ENCODE results near the gene IFNG.
"Not testable (repeated sequence)": the region's sequence is repeated elsewhere in the genome, so short reads cannot be mapped to it uniquely, and the experiment has no call there.

Gene IFNG

GRCh38 chr12:68159681-68160304, at the start of gene IFNG:
TSS of gene IFNG (minus strand) at chr12:68159740. CDS start at chr12:68159615, 125 bp downstream.
- Mint-ChIP-seq H3K4me3 (peak within 1 kb of the TSS; percentile 87), H3K9me3 (no peaks in the 10 kb centered on the region), H3K27ac (peak within 1 kb of the TSS; percentile 82), H3K36me3 (ENCODE audit: low read depth) (peaks cover 37% of the 10 kb centered on the region), H3K27me3 (ENCODE audit: low read depth) (no peaks in the 10 kb centered on the region), H3K4me1 (ENCODE audit: low read depth) (peaks cover 58% of the 10 kb centered on the region)

DNA sequence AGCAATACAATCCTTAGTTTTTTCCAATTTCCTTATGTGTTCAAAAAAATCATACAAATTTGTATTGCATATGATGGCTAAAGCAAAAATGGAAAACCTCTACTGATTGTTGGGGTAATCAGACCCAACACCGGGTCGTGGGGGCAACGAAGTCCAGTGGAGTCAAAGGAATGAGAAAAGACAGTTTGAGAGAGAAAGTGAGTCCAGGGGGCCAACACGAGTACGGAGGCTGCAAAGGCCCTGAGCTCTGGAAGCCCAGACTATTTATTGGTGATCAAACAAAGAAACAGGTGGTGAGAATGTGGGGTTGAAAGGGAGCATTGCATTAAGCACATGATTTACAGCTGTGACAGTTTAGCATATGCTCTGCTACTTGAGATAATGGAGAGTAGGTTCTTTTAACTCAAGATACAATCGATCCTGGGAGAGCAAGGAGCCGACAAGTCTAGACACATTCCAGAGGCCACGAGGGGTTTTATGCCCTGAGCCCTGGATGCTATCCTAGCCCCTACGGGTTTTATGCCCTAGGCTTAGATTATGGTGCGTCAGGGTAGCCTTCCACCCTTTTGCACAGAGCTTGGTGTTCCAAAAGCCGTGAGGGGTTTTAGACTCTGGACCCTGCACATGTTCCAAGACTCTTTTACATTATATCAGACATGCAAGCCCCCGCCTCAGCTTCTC, 49.6 kb upstream of the IFNG start:
- not testable (repeated sequence) for H3K9me3 Mint-ChIP-seq; H3K27me3 Mint-ChIP-seq (ENCODE audit: low read depth); H3K4me3 Mint-ChIP-seq
- Mint-ChIP-seq H3K27ac (peak overlapping the region; percentile 28), H3K4me1 (ENCODE audit: low read depth) (peaks cover 36% of the 10 kb centered on the region), H3K36me3 (ENCODE audit: low read depth) (peaks cover 26% of the 10 kb centered on the region)

- H3K4me1 Mint-ChIP-seq (ENCODE audit: low read depth) = peaks cover 48% of the 10 kb centered on the region
- H3K27me3 Mint-ChIP-seq (ENCODE audit: low read depth) = no peaks in the 10 kb centered on the region
- H3K4me3 Mint-ChIP-seq = no peak overlapping the region
- peaks cover 24% of the 10 kb centered on the region for H3K36me3 Mint-ChIP-seq (ENCODE audit: low read depth)
- no peak overlapping the region for H3K27ac Mint-ChIP-seq
- peaks cover 10% of the 10 kb centered on the region for H3K9me3 Mint-ChIP-seq
Observed at GRCh38 chr12:68207276-68207675, 47.7 kb upstream of the IFNG start.

DNA sequence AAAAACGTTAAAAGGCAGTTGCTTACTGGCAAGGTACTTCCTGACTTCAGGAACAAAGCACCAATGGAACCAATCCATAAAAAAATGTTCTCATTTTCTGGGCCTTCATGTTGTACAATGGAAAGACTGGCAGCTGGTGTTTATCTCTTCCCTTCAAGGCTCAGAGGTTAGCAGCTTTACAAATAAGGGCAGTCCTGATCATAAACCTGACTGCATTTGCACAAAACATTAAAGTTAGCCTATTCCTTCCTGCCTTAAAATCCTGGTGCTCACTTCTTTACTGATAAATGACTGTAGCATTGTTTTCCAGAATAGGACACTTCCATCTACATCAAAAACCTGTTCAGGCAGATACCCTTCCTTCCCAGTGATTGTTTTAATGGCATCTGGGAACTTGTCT, 46.9 kb upstream of the IFNG start:
- Mint-ChIP-seq H3K27me3 (ENCODE audit: low read depth) (no peaks in the 10 kb centered on the region), H3K4me3 (no peak overlapping the region), H3K36me3 (ENCODE audit: low read depth) (peaks cover 16% of the 10 kb centered on the region), H3K4me1 (ENCODE audit: low read depth) (peaks cover 44% of the 10 kb centered on the region), H3K9me3 (peaks cover 1% of the 10 kb centered on the region), H3K27ac (no peak overlapping the region)

GRCh38 chr12:68203460-68203875, 43.9 kb upstream of the IFNG start:
- Mint-ChIP-seq H3K4me1 (ENCODE audit: low read depth) (peaks cover 61% of the 10 kb centered on the region), H3K36me3 (ENCODE audit: low read depth) (peaks cover 13% of the 10 kb centered on the region), H3K4me3 (no peak overlapping the region), H3K9me3 (no peaks in the 10 kb centered on the region), H3K27me3 (ENCODE audit: low read depth) (no peaks in the 10 kb centered on the region), H3K27ac (no peak overlapping the region)

GRCh38 chr12:68200854-68201253, 41.3 kb upstream of the IFNG start:
- Mint-ChIP-seq H3K4me1 (ENCODE audit: low read depth) (peaks cover 61% of the 10 kb centered on the region), H3K4me3 (peak overlapping the region; percentile 53), H3K9me3 (no peaks in the 10 kb centered on the region), H3K27me3 (ENCODE audit: low read depth) (no peaks in the 10 kb centered on the region), H3K27ac (peak overlapping the region; percentile 38), H3K36me3 (ENCODE audit: low read depth) (peaks cover 12% of the 10 kb centered on the region)

GRCh38 chr12:68199127-68199526, 39.6 kb upstream of the IFNG start:
- peaks cover 60% of the 10 kb centered on the region for H3K4me1 Mint-ChIP-seq (ENCODE audit: low read depth)
- H3K27ac Mint-ChIP-seq = peak overlapping the region; percentile 97
- peaks cover 17% of the 10 kb centered on the region for H3K36me3 Mint-ChIP-seq (ENCODE audit: low read depth)
- no peaks in the 10 kb centered on the region for H3K27me3 Mint-ChIP-seq (ENCODE audit: low read depth)
- H3K9me3 Mint-ChIP-seq = no peaks in the 10 kb centered on the region
- peak overlapping the region; percentile 88 for H3K4me3 Mint-ChIP-seq

GRCh38 chr12:68198507-68199086, 39.1 kb upstream of the IFNG start:
- Mint-ChIP-seq H3K27me3 (ENCODE audit: low read depth) (no peaks in the 10 kb centered on the region), H3K27ac (peak overlapping the region; percentile 97), H3K4me3 (peak overlapping the region; percentile 88), H3K9me3 (no peaks in the 10 kb centered on the region), H3K36me3 (ENCODE audit: low read depth) (peaks cover 18% of the 10 kb centered on the region), H3K4me1 (ENCODE audit: low read depth) (peaks cover 60% of the 10 kb centered on the region)

DNA sequence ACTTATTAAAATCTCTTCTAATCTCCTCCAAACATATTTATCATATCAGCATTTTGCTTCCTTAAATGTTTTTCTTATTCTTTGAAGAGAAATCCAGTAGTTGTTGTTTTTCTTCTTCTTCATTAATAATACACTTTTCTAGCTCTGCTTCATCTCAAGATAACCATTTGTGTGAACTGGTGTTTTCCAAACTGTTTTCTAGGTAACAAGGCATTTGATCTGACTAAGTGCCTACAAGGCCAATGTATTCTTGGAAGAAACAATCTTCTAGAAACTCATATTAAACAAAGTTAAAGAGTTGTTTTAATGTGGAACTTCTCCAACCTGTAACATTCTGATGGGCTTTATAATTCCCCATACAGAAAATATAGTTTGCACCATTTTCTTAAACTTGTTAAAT, 30.8 kb upstream of the IFNG start:
- Mint-ChIP-seq H3K27me3 (ENCODE audit: low read depth) (no peaks in the 10 kb centered on the region), H3K4me3 (peak overlapping the region; percentile 53), H3K27ac (peak overlapping the region; percentile 87), H3K9me3 (peaks cover 8% of the 10 kb centered on the region), H3K4me1 (ENCODE audit: low read depth) (peaks cover 45% of the 10 kb centered on the region), H3K36me3 (ENCODE audit: low read depth) (peaks cover 20% of the 10 kb centered on the region)

DNA sequence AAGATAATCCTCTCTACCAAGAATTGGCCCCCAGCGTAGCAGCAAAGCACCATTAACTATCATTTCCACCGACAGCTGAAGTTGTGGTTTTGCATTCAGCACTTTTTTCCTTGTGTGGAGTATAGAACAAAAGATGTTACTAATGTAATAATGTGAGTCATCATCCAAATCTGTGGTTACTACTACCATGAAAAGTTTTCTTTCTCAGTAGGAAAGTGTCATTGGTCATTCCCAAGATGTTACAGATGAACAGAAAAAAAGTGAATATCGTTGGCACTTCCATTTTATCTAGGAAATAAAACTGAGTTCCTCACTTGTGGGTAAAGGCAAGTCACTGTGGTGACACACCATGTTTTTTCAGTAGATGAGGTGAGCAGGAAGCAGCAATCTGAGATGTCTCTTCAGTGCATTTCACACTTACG, 30.3 kb upstream of the IFNG start:
- peaks cover 8% of the 10 kb centered on the region for H3K9me3 Mint-ChIP-seq
- H3K36me3 Mint-ChIP-seq (ENCODE audit: low read depth) = peaks cover 15% of the 10 kb centered on the region
- H3K4me1 Mint-ChIP-seq (ENCODE audit: low read depth) = peaks cover 44% of the 10 kb centered on the region
- H3K27ac Mint-ChIP-seq = peak overlapping the region; percentile 87
- no peaks in the 10 kb centered on the region for H3K27me3 Mint-ChIP-seq (ENCODE audit: low read depth)
- peak overlapping the region; percentile 56 for H3K4me3 Mint-ChIP-seq

- peaks cover 51% of the 10 kb centered on the region for H3K4me1 Mint-ChIP-seq (ENCODE audit: low read depth)
Observed at GRCh38 chr12:68185598-68185997, 26.1 kb upstream of the IFNG start.

DNA sequence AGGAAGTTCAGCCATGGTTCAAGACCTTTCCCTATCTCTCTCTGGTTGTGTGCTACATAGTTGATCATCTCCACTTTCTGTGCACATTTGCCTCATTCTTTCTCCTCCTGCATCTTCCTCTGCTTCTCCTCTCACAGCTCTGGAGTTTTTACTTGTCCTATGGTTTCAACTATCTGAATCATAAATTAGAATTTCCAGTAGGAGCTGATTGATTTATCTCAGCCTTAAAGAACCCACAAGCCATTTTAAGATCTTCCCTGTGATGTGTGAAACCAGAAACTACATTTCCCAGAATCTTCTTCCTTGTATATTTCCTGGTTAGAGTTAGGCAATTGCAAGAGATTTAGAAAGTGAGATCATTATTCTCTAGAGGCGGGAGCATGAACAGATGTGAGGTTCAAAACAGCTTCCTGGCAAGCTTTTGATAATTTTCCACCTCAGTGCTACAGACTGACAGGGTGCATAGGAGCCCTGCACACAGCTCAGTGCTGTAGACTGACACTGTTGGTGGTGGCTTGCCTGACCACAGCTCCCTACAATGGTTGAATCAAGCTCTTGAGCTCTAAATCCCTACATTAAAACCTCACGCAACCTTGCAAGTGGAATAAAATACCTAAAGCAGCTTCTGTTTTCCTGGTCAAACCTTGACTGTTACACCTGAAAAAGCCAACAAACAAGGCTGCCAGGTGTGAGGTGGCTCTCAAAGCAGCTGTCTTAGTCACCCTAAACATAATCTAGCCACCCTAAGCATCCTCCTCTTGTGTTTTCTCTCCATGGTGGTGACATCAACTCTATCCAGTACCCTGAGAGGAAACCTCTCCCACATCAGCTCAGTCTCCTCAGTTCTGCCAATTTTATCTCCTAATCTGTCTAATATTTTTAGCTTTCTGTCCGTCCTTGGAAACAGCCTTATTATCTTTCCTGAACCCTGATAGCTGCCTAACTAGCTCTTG, 21.5 kb upstream of the IFNG start:
- peaks cover 63% of the 10 kb centered on the region for H3K4me1 Mint-ChIP-seq (ENCODE audit: low read depth)
- H3K9me3 Mint-ChIP-seq = peaks cover 7% of the 10 kb centered on the region
- peak overlapping the region; percentile 89 for H3K27ac Mint-ChIP-seq
- peak overlapping the region; percentile 41 for H3K4me3 Mint-ChIP-seq
- H3K36me3 Mint-ChIP-seq (ENCODE audit: low read depth) = peaks cover 7% of the 10 kb centered on the region
- H3K27me3 Mint-ChIP-seq (ENCODE audit: low read depth) = no peaks in the 10 kb centered on the region

More at GRCh38 chr12:68185598-68185997, 26.1 kb upstream of the IFNG start:
- no peak overlapping the region for H3K27ac Mint-ChIP-seq
- peaks cover 7% of the 10 kb centered on the region for H3K9me3 Mint-ChIP-seq
- peaks cover 10% of the 10 kb centered on the region for H3K36me3 Mint-ChIP-seq (ENCODE audit: low read depth)
- no peaks in the 10 kb centered on the region for H3K27me3 Mint-ChIP-seq (ENCODE audit: low read depth)
- no peak overlapping the region for H3K4me3 Mint-ChIP-seq

GRCh38 chr12:68178774-68179439, 19.4 kb upstream of the IFNG start:
- peaks cover 18% of the 10 kb centered on the region for H3K9me3 Mint-ChIP-seq
- H3K27me3 Mint-ChIP-seq (ENCODE audit: low read depth) = no peaks in the 10 kb centered on the region
- peaks cover 11% of the 10 kb centered on the region for H3K36me3 Mint-ChIP-seq (ENCODE audit: low read depth)
- peaks cover 73% of the 10 kb centered on the region for H3K4me1 Mint-ChIP-seq (ENCODE audit: low read depth)
- H3K4me3 Mint-ChIP-seq = peak overlapping the region; percentile 72
- peak overlapping the region; percentile 87 for H3K27ac Mint-ChIP-seq

DNA sequence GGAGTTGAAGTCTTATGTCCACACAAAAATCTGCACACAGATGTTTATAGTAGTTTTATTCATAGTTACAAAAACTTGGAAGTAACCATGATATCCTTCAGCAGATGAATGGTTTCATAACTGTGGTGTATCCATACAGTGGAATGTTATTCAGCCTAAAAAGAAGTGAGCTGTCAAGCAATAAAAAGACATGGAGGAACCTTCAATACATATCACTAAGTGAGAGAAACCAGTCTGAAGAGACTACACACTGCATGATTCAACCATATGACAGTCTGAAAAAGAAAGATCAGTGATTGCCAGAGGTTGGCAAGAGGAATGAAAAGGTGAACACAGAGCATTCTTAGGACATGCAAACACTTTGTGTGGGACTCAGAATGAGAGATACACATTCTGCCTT, 18.6 kb upstream of the IFNG start:
- peak overlapping the region; percentile 87 for H3K27ac Mint-ChIP-seq
- peak overlapping the region; percentile 72 for H3K4me3 Mint-ChIP-seq
- peaks cover 11% of the 10 kb centered on the region for H3K36me3 Mint-ChIP-seq (ENCODE audit: low read depth)
- H3K9me3 Mint-ChIP-seq = peaks cover 18% of the 10 kb centered on the region
- H3K27me3 Mint-ChIP-seq (ENCODE audit: low read depth) = no peaks in the 10 kb centered on the region
- peaks cover 74% of the 10 kb centered on the region for H3K4me1 Mint-ChIP-seq (ENCODE audit: low read depth)

Data from T-helper 1 cell treated with Interleukin-12 subunit alpha and Interleukin-12 subunit beta and Interleukin-4 antibody, amounts not matched to agents 30 μg/mL and 1 μg/mL, for 36 hours (primary cell).